Urinary bladder (tissue), 4 donors: ENCODE measurements around the gene ZNF319. TPM values are rescaled to one million over a fixed set of nuclear protein-coding genes. Genes with fewer than 3 reads are reported as not detected.

Experiments
- DNase-seq: peaks from one replicate; pipeline ENCODE4 v3.0.0-alpha.2; 2015; ENCODE audit errors: extremely low spot score
- H3K27ac ChIP-seq: one replicate; pipeline ENCODE4 v1.5.1; 2013; ENCODE audit warnings: low read depth, mild to moderate bottlenecking, moderate library complexity
- H3K36me3 ChIP-seq: one replicate; pipeline ENCODE4 v1.6.1; 2013; ENCODE audit warnings: mild to moderate bottlenecking, moderate library complexity; ENCODE audit not compliant: insufficient read depth
- H3K4me1 ChIP-seq: one replicate; pipeline ENCODE4 v1.6.1; 2013; ENCODE audit warnings: mild to moderate bottlenecking, moderate library complexity; ENCODE audit not compliant: insufficient read depth
- H3K4me3 ChIP-seq: one replicate; pipeline ENCODE4 v1.5.1; 2013; ENCODE audit warnings: low read depth, low read length
- WGBS: extraction: QIAGEN DNeasy Blood & Tissue Kit; methylation state at CpG from one replicate; pipeline ENCODE4 v1.1.7; 2013; 5-methylcytosine and 5-hydroxymethylcytosine counted together
- polyA plus RNA-seq: library from polyadenylated mRNA; stranded (reverse); fragments of 200-250 nt; gene quantifications from one replicate; pipeline ENCODE4 v1.2.3, GENCODE V29; 2013
- total RNA-seq: library from RNA; depleted of rRNA; stranded (reverse); fragments of >200 nt; gene quantifications from one replicate; pipeline ENCODE4 v1.2.3, GENCODE V29; 2014
- donor health status: healthy with polysubstance abuse.
- donor health status: healthy.

ZNF319 gene
- total and polyA plus RNA-seq, 2 donors: 3.8 to 11.4 TPM

DNA sequence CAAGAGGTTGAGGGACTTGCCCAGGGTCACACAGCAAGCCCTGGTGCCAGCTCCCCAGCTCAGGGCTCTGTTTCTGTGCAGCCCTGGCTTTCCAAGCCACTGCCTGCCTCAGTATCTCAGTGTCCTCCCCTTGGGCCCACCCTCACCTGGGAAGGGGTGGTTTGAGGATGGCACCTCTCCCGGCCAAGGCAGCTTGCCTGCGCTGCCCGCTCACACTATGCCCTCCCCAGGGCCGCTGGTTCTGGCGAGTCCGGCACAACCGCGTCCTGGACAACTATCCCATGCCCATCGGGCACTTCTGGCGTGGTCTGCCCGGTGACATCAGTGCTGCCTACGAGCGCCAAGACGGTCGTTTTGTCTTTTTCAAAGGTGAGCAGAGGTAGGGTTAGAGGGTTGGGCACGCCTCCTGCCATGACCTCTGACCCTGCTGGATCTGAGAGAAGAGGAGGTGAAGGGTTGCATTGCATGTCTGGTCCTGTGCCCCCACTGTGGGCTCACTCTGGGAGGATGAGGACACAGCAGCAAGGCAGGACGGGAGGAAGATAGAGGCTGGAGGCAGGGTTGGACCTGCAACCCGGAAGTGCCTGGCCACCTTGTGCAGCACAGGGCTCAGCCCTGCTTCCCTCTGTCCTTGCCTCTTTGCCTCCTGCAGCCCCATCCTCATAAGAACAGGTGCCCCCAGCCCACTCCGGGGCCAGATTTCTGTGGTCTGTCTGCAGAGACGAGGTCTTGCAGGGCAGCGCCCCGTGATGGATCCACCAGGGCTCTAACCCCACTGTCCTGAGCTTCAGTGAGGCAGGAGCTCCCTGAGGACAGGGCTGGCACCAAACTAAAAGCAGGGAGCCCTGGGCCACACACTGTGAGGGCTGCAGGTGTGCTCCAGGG lies 41.8 kb upstream of the ZNF319 start:
- H3K36me3 ChIP-seq: no peaks in the 10 kb centered on the region
- no peak for DNase-seq
- H3K4me3 ChIP-seq: no peak overlapping the region
- no peaks in the 10 kb centered on the region for H3K4me1 ChIP-seq
- no peak overlapping the region for H3K27ac ChIP-seq
- 94% methylated on average over 22 of the region's 22 CpGs for WGBS

- WGBS: 90% methylated on average over 18 of the region's 18 CpGs
- no peak for DNase-seq
- Histone ChIP-seq H3K4me1 (no peaks in the 10 kb centered on the region), H3K36me3 (no peaks in the 10 kb centered on the region), H3K27ac (no peak overlapping the region), H3K4me3 (no peak overlapping the region)
These were observed 41.1 kb upstream of the ZNF319 start for GRCh38 chr16:58041628-58041955.

- H3K36me3 ChIP-seq: no peaks in the 10 kb centered on the region
- DNase-seq: no peak
- 89% methylated on average over 14 of the region's 14 CpGs for WGBS
- no peaks in the 10 kb centered on the region for H3K4me1 ChIP-seq
- H3K27ac ChIP-seq: no peak overlapping the region
- no peak overlapping the region for H3K4me3 ChIP-seq
These were observed 40.6 kb upstream of the ZNF319 start for GRCh38 chr16:58040945-58041627.

GRCh38 chr16:58040496-58040846 lies 40.0 kb upstream of the ZNF319 start:
- no peak overlapping the region for H3K27ac ChIP-seq
- H3K4me1 ChIP-seq: no peaks in the 10 kb centered on the region
- WGBS: 95% methylated on average over 12 of the region's 12 CpGs
- no peaks in the 10 kb centered on the region for H3K36me3 ChIP-seq
- DNase-seq: no peak
- no peak overlapping the region for H3K4me3 ChIP-seq

- H3K36me3 ChIP-seq: no peaks in the 10 kb centered on the region
- WGBS: 94% methylated on average over 26 of the region's 26 CpGs
These were observed 39.5 kb upstream of the ZNF319 start for GRCh38 chr16:58039829-58040495.

GRCh38 chr16:58038219-58038641 lies 37.8 kb upstream of the ZNF319 start:
- 92% methylated on average over 20 of the region's 20 CpGs for WGBS

More at GRCh38 chr16:58039829-58040495, 39.5 kb upstream of the ZNF319 start:
- H3K4me1 ChIP-seq: no peaks in the 10 kb centered on the region
- DNase-seq: no peak
- H3K27ac ChIP-seq: no peak overlapping the region
- no peak overlapping the region for H3K4me3 ChIP-seq

DNA sequence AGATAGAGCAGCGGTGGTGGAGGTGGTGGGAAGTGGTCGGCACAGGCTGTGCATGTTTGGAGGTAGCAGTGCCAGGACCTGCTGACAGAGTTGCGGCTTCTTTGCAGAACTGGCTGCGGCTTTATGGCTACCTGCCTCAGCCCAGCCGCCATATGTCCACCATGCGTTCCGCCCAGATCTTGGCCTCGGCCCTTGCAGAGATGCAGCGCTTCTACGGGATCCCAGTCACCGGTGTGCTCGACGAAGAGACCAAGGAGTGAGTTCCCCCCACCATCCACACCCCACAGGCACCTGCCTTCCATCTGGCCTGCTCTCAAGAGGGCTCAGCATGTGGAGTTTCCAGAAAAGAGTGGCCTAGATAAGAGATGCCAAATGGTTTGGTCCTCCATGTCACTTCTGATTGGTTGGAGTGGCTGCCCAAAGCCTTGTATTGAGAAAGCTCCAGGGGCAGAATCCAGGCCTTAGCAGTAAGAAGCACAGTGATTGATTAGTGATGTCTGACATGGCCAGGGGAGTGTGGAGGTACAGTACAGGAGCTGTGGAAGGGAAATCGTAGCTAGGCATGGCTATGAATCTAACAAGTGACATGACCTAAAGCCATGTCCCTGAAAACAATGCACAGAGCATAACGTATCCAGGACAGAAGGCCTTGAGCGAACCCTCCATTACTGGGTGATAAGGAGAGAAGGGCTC lies 37.0 kb upstream of the ZNF319 start:
- Histone ChIP-seq H3K4me3 (no peak overlapping the region), H3K36me3 (no peaks in the 10 kb centered on the region), H3K27ac (no peak overlapping the region), H3K4me1 (no peaks in the 10 kb centered on the region)
- 95% methylated on average over 16 of the region's 16 CpGs for whole genome bisulfite sequencing
- DNase-seq: no peak

More at GRCh38 chr16:58038219-58038641, 37.8 kb upstream of the ZNF319 start:
- H3K4me1 ChIP-seq: no peaks in the 10 kb centered on the region
- H3K4me3 ChIP-seq: no peak overlapping the region
- no peak for DNase-seq
- no peak overlapping the region for H3K27ac ChIP-seq
- H3K36me3 ChIP-seq: no peaks in the 10 kb centered on the region

DNA sequence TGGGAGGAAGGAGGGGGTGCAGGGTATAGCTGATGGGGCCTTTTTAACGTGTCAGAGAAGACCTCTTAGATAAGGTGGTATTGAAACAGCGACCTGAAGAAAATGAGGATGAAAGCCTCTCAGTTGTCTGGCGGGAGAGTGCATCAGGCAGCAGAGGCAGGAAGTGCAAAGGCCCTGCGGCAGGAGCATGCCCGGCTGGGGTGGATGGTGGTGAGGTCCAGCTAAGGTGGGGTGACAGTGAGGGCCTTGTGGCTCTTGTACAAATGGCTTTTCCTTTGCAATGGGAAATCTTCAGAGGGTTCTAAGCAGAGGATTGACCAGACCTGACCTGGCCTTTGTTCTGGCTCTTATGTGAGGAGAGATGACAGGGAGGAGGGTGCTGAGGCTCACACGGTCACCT lies 36.5 kb upstream of the ZNF319 start:
- Histone ChIP-seq H3K4me3 (no peak overlapping the region), H3K36me3 (no peaks in the 10 kb centered on the region), H3K4me1 (no peaks in the 10 kb centered on the region), H3K27ac (no peak overlapping the region)
- DNase-seq: no peak
- WGBS: 93% methylated on average over 6 of the region's 6 CpGs

DNA sequence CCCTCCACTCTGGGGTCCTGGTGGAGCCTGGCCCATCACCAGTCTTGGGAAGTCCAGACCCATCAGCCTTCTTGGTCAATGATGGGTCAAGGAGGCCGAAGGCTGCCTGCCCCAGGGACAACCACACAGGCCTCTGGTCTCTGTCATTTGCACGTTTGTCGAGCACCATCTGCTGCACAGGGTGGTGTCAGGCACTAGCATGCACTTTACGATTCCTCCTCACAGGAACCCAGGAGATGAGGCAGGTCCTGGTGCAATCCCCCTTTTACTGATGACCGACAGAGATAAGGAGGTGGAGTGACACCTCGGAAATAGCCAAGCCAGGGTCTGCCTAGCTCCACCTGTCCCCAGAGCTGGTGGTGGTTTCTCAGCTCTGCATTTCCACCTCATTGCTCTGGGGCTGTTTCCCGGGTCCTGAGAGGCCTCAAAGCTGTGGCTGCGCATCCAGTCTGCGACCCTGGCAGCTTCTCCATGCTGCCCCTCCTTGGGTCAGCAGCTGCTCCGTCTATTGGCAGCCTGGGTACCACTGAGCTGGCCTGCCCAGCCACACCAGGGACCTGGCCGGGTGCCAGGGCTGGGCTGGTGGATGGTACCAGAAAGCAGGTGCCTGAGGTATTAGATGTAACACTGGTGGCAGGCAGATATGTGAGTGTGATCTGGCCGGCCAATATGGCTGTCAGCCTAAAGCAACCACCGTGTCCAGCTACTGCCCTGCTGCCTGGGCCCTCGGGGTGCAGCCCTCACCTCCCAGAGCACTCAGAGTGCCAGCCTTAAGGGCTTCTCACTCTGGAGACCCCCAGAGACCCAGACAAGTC lies 35.1 kb upstream of the ZNF319 start:
- H3K4me3 ChIP-seq: no peak overlapping the region
- no peak overlapping the region for H3K27ac ChIP-seq
- H3K4me1 ChIP-seq: no peaks in the 10 kb centered on the region
- H3K36me3 ChIP-seq: no peaks in the 10 kb centered on the region
- DNase-seq: no peak
- 86% methylated on average over 14 of the region's 14 CpGs for WGBS

DNA sequence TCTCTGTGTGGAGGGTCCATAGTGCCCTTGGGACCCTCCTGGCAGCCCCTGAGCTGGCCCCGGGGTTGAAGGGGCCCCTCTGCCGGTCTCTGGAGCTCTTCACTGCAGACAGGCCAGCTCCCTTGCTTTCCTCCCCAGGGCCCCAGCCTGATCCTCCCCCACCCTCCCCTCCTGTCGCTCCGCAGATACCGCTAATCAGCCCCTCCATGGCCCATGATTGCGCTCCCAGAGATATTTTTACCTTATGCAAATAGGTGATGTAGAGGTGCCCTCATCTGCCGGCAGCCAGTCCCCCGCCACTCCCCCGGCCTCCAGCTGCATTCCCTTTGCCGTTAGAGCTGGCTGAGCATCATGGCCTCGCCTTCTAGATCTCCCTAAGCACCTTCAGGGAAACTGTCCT lies 34.3 kb upstream of the ZNF319 start:
- Histone ChIP-seq H3K4me3 (no peak overlapping the region), H3K27ac (no peak overlapping the region), H3K4me1 (no peaks in the 10 kb centered on the region), H3K36me3 (no peaks in the 10 kb centered on the region)
- no peak for DNase-seq
- 80% methylated on average over 11 of the region's 11 CpGs for WGBS

DNA sequence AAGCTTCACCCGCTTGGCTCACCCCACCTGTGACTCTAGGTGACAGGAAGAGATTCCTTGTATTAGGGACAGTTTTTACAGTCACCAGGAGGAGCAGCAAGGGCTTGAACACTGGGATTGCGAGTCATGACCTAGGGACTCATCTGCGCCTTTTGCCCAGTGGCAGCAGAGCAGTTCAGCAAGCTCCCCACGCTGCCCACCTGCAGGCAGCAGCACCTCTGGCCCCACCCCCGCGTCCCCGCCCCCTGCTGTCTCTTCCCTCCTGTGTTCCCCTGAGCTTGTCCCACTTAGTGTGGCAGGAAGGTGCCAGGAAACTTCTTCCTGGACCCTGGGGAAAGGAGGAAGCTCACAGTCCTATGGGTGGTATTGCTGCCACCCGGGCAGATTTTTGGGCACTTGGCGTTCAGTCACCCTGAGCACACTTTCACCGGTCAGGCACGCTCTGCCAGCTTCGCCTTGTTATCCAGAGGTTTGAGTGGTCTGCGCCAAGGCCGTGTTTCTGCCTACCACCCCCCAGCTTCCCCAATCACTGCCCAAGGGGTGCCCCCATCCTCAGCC lies 33.7 kb upstream of the ZNF319 start:
- H3K36me3 ChIP-seq: no peaks in the 10 kb centered on the region
- no peak overlapping the region for H3K27ac ChIP-seq
- 95% methylated on average over 14 of the region's 14 CpGs for WGBS
- H3K4me1 ChIP-seq: no peaks in the 10 kb centered on the region
- H3K4me3 ChIP-seq: no peak overlapping the region
- DNase-seq: no peak

- Histone ChIP-seq H3K27ac (no peak overlapping the region), H3K4me1 (no peaks in the 10 kb centered on the region), H3K4me3 (no peak overlapping the region), H3K36me3 (no peaks in the 10 kb centered on the region)
- DNase-seq: no peak
- WGBS: 30% methylated on average over 15 of the region's 15 CpGs
These were observed 32.3 kb upstream of the ZNF319 start for GRCh38 chr16:58032710-58033293.
